IPS-18a (cell line): ENCODE measurements around the gene TNNI2.

Experiments used
- H3K27ac ChIP-seq: one replicate; pipeline ENCODE4 v1.5.1; 2013; ENCODE audit warnings: low read length
- H3K27me3 ChIP-seq: one replicate; pipeline ENCODE4 v1.6.1; 2013; ENCODE audit warnings: mild to moderate bottlenecking, low read length; ENCODE audit not compliant: control insufficient read depth, insufficient read depth
- H3K36me3 ChIP-seq: one replicate; pipeline ENCODE4 v1.6.1; 2013; ENCODE audit warnings: low read depth, low read length; ENCODE audit not compliant: control insufficient read depth
- H3K4me1 ChIP-seq: one replicate; pipeline ENCODE4 v1.6.1; 2013; ENCODE audit warnings: low read depth, low read length; ENCODE audit not compliant: control insufficient read depth
- H3K4me3 ChIP-seq: one replicate; pipeline ENCODE4 v1.5.1; 2013; ENCODE audit warnings: low read length
- H3K9ac ChIP-seq: one replicate; pipeline ENCODE4 v1.6.1; 2013; ENCODE audit warnings: mild to moderate bottlenecking, low read length, moderate library complexity
- H3K9me3 ChIP-seq: one replicate; pipeline ENCODE4 v1.6.1; 2013; ENCODE audit warnings: low read depth, low read length; ENCODE audit not compliant: control insufficient read depth

TNNI2 gene

DNA sequence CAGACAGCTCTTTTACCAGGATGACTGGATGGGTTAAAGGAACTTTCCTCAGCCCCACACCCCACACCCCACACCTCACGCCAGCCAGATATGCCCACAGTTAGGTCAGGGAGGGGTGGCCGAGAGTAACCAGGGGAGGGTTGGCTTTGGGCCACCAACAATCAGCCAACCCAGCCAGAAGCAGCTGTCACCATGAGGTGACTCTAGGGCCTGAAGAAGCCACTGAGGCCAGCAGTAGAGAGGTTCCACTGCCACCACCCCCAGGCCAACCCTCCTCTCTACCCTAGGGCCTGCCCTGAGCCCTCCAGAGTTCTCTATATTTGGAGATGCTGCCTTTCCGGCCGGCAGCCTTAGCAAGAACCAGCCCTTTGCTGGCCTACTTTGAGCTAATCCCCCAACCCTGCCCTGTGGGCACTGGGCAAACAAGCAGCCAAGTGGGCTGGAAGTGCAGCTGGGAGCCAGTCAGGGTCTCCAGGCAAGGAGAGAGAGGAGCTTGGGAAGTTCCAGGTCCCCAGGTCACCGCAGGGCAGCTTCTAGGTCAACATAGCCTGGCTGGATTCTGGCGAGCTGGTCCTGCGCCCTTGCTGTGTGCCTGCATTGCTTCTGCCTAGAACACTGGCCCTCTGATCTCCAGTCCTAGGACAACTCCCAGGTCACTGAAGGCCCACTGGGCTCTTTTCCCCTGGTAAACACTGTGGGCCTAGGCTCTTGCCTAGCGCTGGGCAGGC lies 16.0 kb upstream of the TNNI2 start:
- Histone ChIP-seq H3K9me3 (no peaks in the 10 kb centered on the region), H3K36me3 (no peaks in the 10 kb centered on the region), H3K4me1 (no peaks in the 10 kb centered on the region), H3K27ac (no peak overlapping the region), H3K4me3 (no peak overlapping the region), H3K9ac (no peak overlapping the region), H3K27me3 (no peaks in the 10 kb centered on the region)

DNA sequence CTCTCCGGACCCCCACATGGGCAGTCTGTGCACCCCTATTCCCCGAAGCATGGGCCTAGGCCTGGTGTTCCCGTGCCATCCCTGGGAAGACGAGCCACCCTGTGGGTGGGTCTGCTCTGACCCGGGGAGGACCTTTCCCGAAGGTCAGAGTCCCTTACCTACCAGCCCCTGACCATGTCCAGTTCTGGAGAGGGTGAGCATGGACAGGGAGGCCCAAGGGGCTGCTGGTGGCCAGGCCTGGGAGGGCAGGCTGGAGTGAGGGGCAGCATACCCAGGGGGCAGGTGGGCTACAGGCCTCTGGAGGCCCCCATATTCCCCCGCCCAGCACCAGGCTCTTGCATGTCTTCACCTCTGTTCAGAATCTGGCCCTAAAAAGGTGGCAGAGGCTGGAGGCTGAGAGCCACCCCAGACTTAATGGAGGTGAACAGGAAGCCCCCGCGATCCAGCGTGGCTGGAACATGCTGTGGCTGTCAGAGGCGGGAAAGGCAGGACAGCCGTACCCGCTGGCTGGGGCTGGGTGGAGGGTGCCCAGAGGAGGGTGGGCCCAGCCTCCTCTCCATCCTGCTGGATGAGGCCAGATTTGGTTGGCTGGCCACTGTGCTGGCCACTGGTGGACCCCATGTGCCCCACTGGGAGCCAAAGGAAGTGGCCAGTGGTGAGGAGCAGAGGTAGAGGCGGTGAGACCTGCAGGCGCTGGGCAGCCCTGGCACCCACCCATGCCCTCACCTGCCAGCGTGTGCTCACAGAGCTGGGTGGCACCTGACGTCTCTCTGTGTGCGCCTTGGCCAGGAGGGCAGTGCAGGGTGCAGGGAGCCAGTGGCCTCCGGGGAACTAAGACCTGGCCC lies 15.2 kb upstream of the TNNI2 start:
- Histone ChIP-seq H3K27ac (no peak overlapping the region), H3K27me3 (no peaks in the 10 kb centered on the region), H3K4me1 (no peaks in the 10 kb centered on the region), H3K9me3 (no peaks in the 10 kb centered on the region), H3K9ac (no peak overlapping the region), H3K4me3 (no peak overlapping the region), H3K36me3 (no peaks in the 10 kb centered on the region)

DNA sequence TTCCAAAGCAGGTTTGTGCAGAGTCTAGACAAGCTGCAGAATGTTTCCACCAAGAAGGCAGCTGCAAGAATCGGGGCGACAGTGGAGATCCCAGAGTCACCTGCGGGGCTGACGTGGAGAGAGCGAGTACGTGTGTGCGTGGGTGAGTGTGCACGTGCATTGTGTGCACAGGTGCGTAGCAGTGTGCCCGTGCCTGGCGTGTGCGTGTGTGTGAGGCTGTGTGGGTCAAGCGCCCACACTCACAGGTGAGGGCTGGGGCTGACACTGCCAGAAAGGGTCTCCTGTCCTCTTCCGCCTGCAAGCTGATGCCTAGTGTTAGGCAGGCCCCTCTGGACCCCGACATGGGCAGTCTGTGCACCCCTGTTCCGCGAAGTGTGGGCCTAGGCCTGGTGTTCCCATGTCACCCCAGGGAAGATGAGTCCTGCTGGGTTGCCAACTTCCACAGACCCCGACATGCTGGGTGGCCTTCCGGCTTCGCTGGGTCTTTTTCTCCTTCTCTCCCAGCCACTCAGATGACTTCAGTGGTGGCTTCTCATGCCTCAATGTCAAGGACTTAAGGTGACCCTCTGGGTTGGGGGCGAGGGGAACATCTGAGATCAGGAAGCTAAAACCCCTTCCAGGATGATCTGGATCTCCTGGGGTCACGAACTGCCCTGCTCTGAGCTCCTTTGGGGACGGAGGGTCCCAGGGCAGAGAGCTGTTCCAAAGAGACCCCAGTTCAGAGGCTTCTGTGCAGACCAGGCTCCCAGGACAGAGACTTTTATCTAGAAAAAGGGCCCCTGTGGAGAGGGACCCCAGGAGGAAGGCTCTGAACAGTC lies 14.4 kb upstream of the TNNI2 start:
- H3K27me3 ChIP-seq = no peaks in the 10 kb centered on the region
- no peaks in the 10 kb centered on the region for H3K36me3 ChIP-seq
- H3K4me1 ChIP-seq = no peaks in the 10 kb centered on the region
- H3K27ac ChIP-seq = no peak overlapping the region
- H3K4me3 ChIP-seq = no peak overlapping the region
- no peak overlapping the region for H3K9ac ChIP-seq
- no peaks in the 10 kb centered on the region for H3K9me3 ChIP-seq

DNA sequence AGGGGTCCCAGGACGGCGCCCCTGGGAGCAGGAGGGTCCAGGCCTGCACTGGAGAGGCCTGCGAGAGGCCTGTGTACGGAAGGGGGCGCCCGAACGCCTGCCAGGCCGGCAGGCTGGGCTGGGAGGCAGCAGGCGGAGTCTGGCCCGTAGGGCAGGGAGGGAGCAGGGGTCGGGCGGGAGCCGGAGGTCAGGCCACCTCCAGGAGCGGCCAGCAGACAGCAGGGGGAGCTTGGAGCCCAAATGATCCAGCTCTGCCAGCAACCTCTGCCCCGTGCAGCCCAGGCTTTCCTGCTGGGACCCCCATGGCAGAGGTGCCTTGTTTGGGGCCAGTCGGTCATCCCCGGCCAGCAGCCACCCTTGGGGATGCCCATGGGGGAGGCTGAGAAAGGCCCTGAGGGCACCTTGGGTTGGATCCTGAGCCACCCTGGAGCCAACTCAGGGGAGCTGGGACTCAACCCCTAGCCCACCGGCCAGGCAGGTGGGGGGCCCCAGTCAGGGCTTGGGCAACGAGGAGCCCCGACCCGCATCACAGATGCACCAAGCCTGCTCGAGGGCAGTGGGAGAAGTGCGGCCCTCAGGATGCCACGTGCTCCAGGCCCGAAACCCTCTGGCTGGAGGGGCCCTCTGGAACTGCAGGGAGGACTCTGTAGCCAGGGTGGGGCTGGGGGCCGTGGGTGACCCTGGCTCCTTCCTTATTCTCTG lies 13.6 kb upstream of the TNNI2 start:
- H3K9me3 ChIP-seq = no peaks in the 10 kb centered on the region
- H3K27ac ChIP-seq = no peak overlapping the region
- no peak overlapping the region for H3K4me3 ChIP-seq
- no peaks in the 10 kb centered on the region for H3K4me1 ChIP-seq
- H3K36me3 ChIP-seq = no peaks in the 10 kb centered on the region
- no peak overlapping the region for H3K9ac ChIP-seq
- H3K27me3 ChIP-seq = no peaks in the 10 kb centered on the region

DNA sequence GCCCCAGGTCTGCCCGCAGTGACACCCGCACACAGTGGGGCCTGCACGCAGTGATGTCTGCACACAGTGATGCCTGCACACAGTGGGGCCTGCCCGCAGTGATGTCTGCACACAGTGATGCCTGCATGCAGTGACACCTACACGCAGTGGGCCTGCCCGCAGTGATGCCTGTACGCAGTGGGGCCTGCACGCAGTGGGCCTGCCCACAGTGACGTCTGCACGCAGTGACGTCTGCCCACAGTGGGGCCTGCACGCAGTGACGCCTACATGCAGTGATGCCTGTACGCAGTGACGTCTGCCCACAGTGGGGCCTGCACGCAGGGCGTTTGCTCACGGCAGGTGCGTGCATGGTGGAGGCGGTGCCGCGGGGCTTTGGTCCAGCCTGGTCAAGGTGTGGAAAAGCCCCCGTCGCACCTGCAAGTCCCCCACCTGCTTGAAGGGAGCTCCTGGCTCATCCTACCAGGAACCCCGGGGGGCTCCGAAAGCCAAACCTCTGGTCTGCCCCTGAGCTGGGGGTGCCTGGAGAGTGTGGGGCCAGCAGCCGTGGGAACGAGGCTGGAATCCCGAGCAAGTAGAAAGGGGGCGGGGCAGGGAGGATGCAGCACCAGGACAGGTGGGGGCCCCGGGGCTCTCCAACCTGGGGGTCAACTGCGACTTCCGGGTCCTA lies 12.9 kb upstream of the TNNI2 start:
- Histone ChIP-seq H3K36me3 (no peaks in the 10 kb centered on the region), H3K27ac (no peak overlapping the region), H3K4me1 (no peaks in the 10 kb centered on the region), H3K9ac (no peak overlapping the region), H3K9me3 (no peaks in the 10 kb centered on the region), H3K4me3 (no peak overlapping the region), H3K27me3 (no peaks in the 10 kb centered on the region)

DNA sequence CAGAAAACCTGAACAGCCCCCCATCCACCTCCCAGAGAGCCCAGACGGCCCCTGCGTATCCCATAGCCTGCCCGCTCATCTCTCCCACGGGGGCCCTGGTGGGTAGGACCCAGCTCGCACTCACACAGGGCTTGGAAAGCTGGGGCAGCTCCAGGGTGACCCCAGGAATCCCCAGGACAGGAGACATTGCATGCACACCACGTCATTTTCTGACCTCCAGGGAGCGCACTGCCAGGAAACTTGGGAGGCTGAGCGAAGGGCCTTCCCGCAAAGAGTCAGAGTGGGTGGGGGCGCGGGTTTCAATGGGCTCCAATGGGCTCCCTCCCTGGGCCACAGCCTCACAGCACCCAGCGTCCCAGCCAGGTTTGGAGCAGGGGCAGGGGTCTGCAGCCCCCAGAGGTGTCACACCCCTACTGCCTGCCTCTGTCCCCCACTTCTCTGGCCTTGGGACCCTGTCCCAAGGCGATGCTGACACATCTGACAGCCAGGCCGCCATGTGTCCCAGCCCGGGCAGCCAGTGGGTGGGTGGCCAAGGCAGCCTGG lies 12.2 kb upstream of the TNNI2 start:
- no peaks in the 10 kb centered on the region for H3K36me3 ChIP-seq
- H3K4me3 ChIP-seq = no peak overlapping the region
- no peaks in the 10 kb centered on the region for H3K9me3 ChIP-seq
- no peaks in the 10 kb centered on the region for H3K27me3 ChIP-seq
- H3K27ac ChIP-seq = no peak overlapping the region
- H3K4me1 ChIP-seq = no peaks in the 10 kb centered on the region
- no peak overlapping the region for H3K9ac ChIP-seq

DNA sequence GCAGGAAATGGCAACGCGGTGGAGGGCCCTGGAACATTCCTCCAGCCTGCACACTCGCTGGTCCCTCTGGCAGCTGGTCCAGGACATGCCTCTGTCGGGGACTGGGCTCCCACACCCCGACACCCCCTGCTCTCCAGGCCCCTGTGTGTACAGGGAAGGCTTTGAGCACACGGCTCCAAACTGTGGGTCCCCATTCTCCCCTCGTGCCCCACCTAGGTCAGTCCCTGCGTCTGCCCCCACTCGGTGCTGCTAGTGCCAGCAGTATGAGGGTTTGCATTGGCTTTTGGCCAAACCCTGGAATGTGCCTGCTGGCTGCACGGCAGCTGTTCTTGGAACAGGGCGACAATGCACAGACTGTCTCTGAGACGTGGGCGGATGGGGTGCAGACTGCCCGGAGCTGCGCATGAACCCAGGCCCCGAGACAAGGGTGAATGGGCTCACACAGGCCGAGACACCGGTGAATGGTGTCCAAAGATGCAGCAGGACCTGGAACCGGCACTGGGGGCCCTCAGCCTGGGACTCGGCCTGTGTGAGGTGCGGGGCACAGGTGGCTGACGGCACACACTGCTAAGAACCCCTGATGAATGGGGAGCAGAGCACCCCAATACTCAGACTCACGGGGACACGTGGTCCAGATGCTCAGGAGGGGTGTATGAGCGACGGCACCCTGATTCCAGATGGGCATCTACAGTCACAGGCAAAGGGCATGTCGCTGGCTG lies 11.5 kb upstream of the TNNI2 start:
- Histone ChIP-seq H3K27ac (no peak overlapping the region), H3K4me1 (no peaks in the 10 kb centered on the region), H3K4me3 (no peak overlapping the region), H3K9ac (no peak overlapping the region), H3K36me3 (no peaks in the 10 kb centered on the region), H3K27me3 (no peaks in the 10 kb centered on the region), H3K9me3 (no peaks in the 10 kb centered on the region)

DNA sequence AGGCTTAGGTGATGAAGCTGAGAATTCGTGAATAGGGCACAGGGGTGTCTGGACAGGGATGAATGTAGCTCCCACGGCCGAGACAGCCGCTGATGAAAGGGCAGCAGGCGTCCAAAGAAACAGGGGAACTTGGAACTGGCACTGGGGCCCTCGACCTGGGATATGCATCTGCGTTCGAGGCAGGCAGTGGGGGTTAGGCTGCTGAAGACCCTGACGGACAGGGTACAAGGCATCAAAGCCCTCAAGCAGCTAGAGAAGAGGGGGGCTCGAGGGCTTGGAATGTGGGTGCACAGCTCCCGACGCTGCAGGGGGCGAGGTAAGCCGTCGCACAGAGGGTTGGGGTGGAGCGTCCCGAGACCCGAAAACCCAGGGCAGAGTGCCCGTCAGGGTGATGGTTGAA lies 10.8 kb upstream of the TNNI2 start:
- no peak overlapping the region for H3K27ac ChIP-seq
- no peak overlapping the region for H3K4me3 ChIP-seq
- H3K4me1 ChIP-seq = no peaks in the 10 kb centered on the region
- peaks cover 2% of the 10 kb centered on the region for H3K27me3 ChIP-seq
- H3K9ac ChIP-seq = no peak overlapping the region
- no peaks in the 10 kb centered on the region for H3K36me3 ChIP-seq
- no peaks in the 10 kb centered on the region for H3K9me3 ChIP-seq

DNA sequence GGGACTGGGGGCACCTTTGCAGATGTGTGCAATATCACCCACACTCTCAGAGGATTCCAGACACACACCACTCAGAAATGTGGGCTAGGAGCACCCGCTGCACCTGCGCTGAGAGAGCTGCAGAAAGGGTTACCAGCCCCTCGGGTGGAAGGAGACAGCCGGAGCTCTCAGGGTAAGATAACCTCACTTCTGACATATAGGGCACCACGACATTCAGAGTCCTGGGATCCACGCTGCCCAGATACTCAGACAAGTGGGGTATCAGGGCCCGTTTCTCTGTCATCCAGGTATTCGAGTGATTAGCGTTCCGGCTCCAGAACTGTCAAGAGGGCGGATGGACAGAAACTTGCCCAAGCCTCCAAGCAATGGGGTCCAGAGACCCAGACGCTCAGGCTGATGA lies 10.2 kb upstream of the TNNI2 start:
- no peaks in the 10 kb centered on the region for H3K9me3 ChIP-seq
- H3K36me3 ChIP-seq = no peaks in the 10 kb centered on the region
- H3K27ac ChIP-seq = no peak overlapping the region
- no peak overlapping the region for H3K9ac ChIP-seq
- H3K4me3 ChIP-seq = no peak overlapping the region
- no peaks in the 10 kb centered on the region for H3K4me1 ChIP-seq
- H3K27me3 ChIP-seq = peaks cover 4% of the 10 kb centered on the region

DNA sequence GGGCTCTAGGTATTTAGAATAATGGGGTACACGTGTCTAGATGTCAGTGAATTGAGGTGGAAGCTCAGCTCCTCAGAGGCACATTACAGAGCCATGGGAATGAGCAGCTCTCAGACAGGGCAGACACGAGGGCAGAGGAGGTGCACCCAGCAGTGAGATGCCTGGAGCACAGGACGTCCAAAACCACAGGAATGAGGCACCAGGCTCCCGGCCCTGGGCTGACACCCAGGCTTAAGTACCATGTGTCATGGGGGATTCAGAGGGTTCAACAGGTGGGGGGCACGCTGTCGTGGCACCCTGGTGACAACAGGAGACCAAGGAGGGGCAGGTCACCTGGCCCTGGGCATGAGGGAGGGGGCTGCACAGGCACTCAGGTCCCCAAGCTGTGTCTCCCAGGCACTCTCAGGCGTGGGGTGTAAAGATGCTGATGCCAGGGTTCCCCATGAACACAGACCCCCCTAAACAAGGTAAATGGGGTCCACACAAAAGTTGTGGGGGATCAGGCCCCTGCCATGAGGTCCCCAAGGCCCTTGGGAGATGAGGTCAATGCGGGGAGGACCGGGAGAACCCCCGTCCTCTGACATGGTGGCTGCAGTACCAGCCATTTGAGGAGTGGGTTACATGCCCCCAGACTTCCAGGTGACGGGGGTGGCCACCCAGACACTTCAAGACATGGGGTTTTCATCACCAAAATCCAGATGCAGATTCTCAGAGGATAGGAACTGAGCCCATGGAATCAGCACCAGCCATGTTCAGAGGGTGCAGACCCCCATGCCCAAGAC lies 9.6 kb upstream of the TNNI2 start:
- Histone ChIP-seq H3K27me3 (peaks cover 4% of the 10 kb centered on the region), H3K4me1 (no peaks in the 10 kb centered on the region), H3K4me3 (no peak overlapping the region), H3K27ac (no peak overlapping the region), H3K9ac (no peak overlapping the region), H3K9me3 (no peaks in the 10 kb centered on the region), H3K36me3 (no peaks in the 10 kb centered on the region)
